CD14-positive monocyte (primary cell): ENCODE data around the gene OR51B4. TPM values are rescaled to one million over a fixed set of nuclear protein-coding genes. Genes with fewer than 3 reads are reported as not detected.

Experiments
- DNase-seq, 3 donors: peaks; one replicate each; pipeline ENCODE4 v3.0.0-alpha.2; 2011 to 2022
- H2AFZ ChIP-seq: 2 replicates; pipeline ENCODE4 v1.6.0; 2012; ENCODE audit warnings: mild to moderate bottlenecking, low read depth, low read length, inconsistent platforms; ENCODE audit not compliant: insufficient read depth, poor library complexity, severe bottlenecking
- H3K27ac ChIP-seq, 2 donors: 1 replicate in 1 of 2; 2 replicates in 1 of 2; pipeline ENCODE4 v1.5.1; 2012 to 2013; ENCODE audit warnings: low read length in 2 of 2, control low read depth in 1 of 2, inconsistent platforms in 1 of 2, low read depth in 1 of 2, mild to moderate bottlenecking in 1 of 2
- H3K27me3 ChIP-seq, 2 donors: one replicate each; pipeline versions ENCODE4 v1.6.0 to v1.6.1; 2011 to 2013; ENCODE audit warnings: low read length in 2 of 2; ENCODE audit not compliant: control insufficient read depth in 2 of 2, insufficient read depth in 2 of 2
- H3K36me3 ChIP-seq, 2 donors: replicated peaks in 1 of 2; 1 replicate in 1 of 2; 2 replicates in 1 of 2; pipeline versions ENCODE4 v1.5.1 to v1.6.1; 2012 to 2013; ENCODE audit warnings: low read length in 2 of 2, control low read depth in 1 of 2, inconsistent platforms in 1 of 2, mild to moderate bottlenecking in 1 of 2; ENCODE audit not compliant: insufficient read depth in 2 of 2, control insufficient read depth in 1 of 2
- H3K4me1 ChIP-seq, 2 donors: 1 replicate in 1 of 2; 2 replicates in 1 of 2; pipeline versions ENCODE4 v1.5.1 to v1.6.1; 2012 to 2013; ENCODE audit warnings: low read length in 2 of 2, control low read depth in 1 of 2, inconsistent platforms in 1 of 2, mild to moderate bottlenecking in 1 of 2, moderate library complexity in 1 of 2; ENCODE audit not compliant: insufficient read depth in 2 of 2, control insufficient read depth in 1 of 2
- H3K4me2 ChIP-seq: replicated peaks from 2 replicates; pipeline ENCODE3; 2012; ENCODE audit warnings: low read length, moderate library complexity, mild to moderate bottlenecking; ENCODE audit not compliant: poor library complexity, severe bottlenecking; ENCODE audit errors: extremely low read depth
- H3K4me3 ChIP-seq, 3 experiments: fragments of 200-600 bp in 1 of 3; sonication (generic) in 1 of 3; replicated peaks in 1 of 3; 1 replicate in 2 of 3; 2 replicates in 1 of 3; pipeline ENCODE4 v1.5.1; 2011 to 2013; ENCODE audit warnings: low read length in 3 of 3, mild to moderate bottlenecking in 3 of 3, control low read depth in 2 of 3, low read depth in 2 of 3, inconsistent platforms in 1 of 3, moderate library complexity in 1 of 3
- H3K79me2 ChIP-seq: 2 replicates; pipeline ENCODE4 v1.6.0; 2012; ENCODE audit warnings: mild to moderate bottlenecking, control low read depth, inconsistent platforms, low read length, moderate library complexity; ENCODE audit not compliant: insufficient read depth
- H3K9ac ChIP-seq: 2 replicates; pipeline ENCODE4 v1.6.0; 2017; ENCODE audit warnings: low read length, mild to moderate bottlenecking; ENCODE audit not compliant: insufficient read depth, poor library complexity, severe bottlenecking
- H3K9me3 ChIP-seq, 2 donors: replicated peaks in 1 of 2; 1 replicate in 1 of 2; 2 replicates in 1 of 2; pipeline versions ENCODE4 v1.5.1 to v1.6.1; 2012 to 2013; ENCODE audit warnings: low read length in 2 of 2, control low read depth in 1 of 2; ENCODE audit not compliant: control insufficient read depth in 1 of 2, insufficient read depth in 1 of 2
- H4K20me1 ChIP-seq: 2 replicates; pipeline ENCODE4 v1.6.0; 2012; ENCODE audit warnings: mild to moderate bottlenecking, low read length, control low read depth, moderate library complexity; ENCODE audit not compliant: insufficient read depth
- H3K27ac Mint-ChIP-seq, 7 donors: one replicate each; pipeline ENCODE4 v1.8.0; 2020; ENCODE audit warnings: mild to moderate bottlenecking in 7 of 7, mixed read lengths in 7 of 7, moderate library complexity in 6 of 7, inconsistent platforms in 2 of 7
- H3K27me3 Mint-ChIP-seq, 3 donors: one replicate each; pipeline ENCODE4 v1.8.0; 2021 to 2022; ENCODE audit warnings: low read depth in 3 of 3, mild to moderate bottlenecking in 3 of 3, mixed read lengths in 3 of 3, moderate library complexity in 3 of 3, inconsistent platforms in 1 of 3
- H3K36me3 Mint-ChIP-seq, 2 donors: one replicate each; pipeline ENCODE4 v1.8.0; 2020; ENCODE audit warnings: mixed read lengths in 2 of 2, inconsistent platforms in 1 of 2, mild to moderate bottlenecking in 1 of 2
- H3K4me1 Mint-ChIP-seq: one replicate; pipeline ENCODE4 v1.8.0; 2020; ENCODE audit warnings: mild to moderate bottlenecking, mixed read lengths
- H3K4me3 Mint-ChIP-seq, 2 donors: one replicate each; pipeline ENCODE4 v1.8.0; 2020; ENCODE audit warnings: mild to moderate bottlenecking in 2 of 2, mixed read lengths in 2 of 2, moderate library complexity in 1 of 2
- H3K9me3 Mint-ChIP-seq, 7 donors: one replicate each; pipeline ENCODE4 v1.8.0; 2020 to 2022; ENCODE audit warnings: mixed read lengths in 7 of 7, mild to moderate bottlenecking in 6 of 7, moderate library complexity in 6 of 7, inconsistent platforms in 2 of 7
- CTCF ChIP-seq: fragments of 200-600 bp; IDR thresholded peaks from one replicate; pipeline ENCODE4 v1.8.0; 2022; ENCODE audit warnings: antibody characterized with exemption, mild to moderate bottlenecking
- WGBS: methylation state at CpG from one replicate; pipeline ENCODE4 v1.1.5; 2013; ENCODE audit warnings: missing lambda C conversion rate; ENCODE audit not compliant: insufficient coverage; 5-methylcytosine and 5-hydroxymethylcytosine counted together
- intact Hi-C, 2 donors: fragments of 100-400 bp; cut with micrococcal nuclease; formaldehyde crosslinking; loops; one replicate each; pipeline versions ENCODE4 v1.15.0 to v1.15.1; 2023
- polyA plus RNA-seq, 3 donors: library from polyadenylated mRNA; depleted of rRNA in 1 of 3; unstranded in 2 of 3; stranded (reverse) in 1 of 3; fragments of 300-500 nt in 2 of 3; fragments of >200 nt in 1 of 3; fragmentation: Illumina TruSeq in 2 of 3; gene quantifications; 1 replicate in 2 of 3; 2 replicates in 1 of 3; pipeline ENCODE4 v1.2.3, GENCODE V29; 2012 to 2021

OR51B4 gene
- polyA plus RNA-seq, 3 donors, result not detected

- H3K4me3 Mint-ChIP-seq, result no peak overlapping the region
- H3K27ac Mint-ChIP-seq, result no peak overlapping the region
- no peak for TF ChIP-seq CTCF
- intact Hi-C loops, result no loop called here
- WGBS, result 100% methylated on average over 1 of the region's 4 CpGs
- H3K27me3 Mint-ChIP-seq, result no peaks in the 10 kb centered on the region
- Histone ChIP-seq H3K79me2 (no peaks in the 10 kb centered on the region), H3K4me2 (no peak overlapping the region), H2AFZ (no peak overlapping the region), H3K9me3 (no peaks in the 10 kb centered on the region), H3K9ac (no peak overlapping the region), H3K4me3 (no peak overlapping the region), H3K4me1 (no peaks in the 10 kb centered on the region), H3K36me3 (no peaks in the 10 kb centered on the region), H3K27ac (no peak overlapping the region), H4K20me1 (no peaks in the 10 kb centered on the region), H3K27me3 (no peaks in the 10 kb centered on the region)
- no peaks in the 10 kb centered on the region for H3K4me1 Mint-ChIP-seq
- DNase-seq, result no peak
- H3K36me3 Mint-ChIP-seq, result no peaks in the 10 kb centered on the region
- peaks cover 0 to 2% (median 0%) of the 10 kb centered on the region in 7 donors for H3K9me3 Mint-ChIP-seq
Observed at GRCh38 chr11:5272395-5273017, 29.2 kb downstream of the OR51B4 start.

- Histone ChIP-seq H3K9ac (no peak within 1 kb of the TSS), H3K9me3 (no peaks in the 10 kb centered on the region), H3K36me3 (no peaks in the 10 kb centered on the region), H3K79me2 (no peaks in the 10 kb centered on the region), H3K4me2 (no peak within 1 kb of the TSS), H3K27me3 (no peaks in the 10 kb centered on the region), H3K27ac (no peak within 1 kb of the TSS), H4K20me1 (no peaks in the 10 kb centered on the region), H3K4me1 (no peaks in the 10 kb centered on the region), H2AFZ (no peak within 1 kb of the TSS), H3K4me3 (no peak within 1 kb of the TSS)
- no peaks in the 10 kb centered on the region for H3K36me3 Mint-ChIP-seq
- H3K27ac Mint-ChIP-seq, result no peak within 1 kb of the TSS
- no peak for TF ChIP-seq CTCF
- no peak within 1 kb of the TSS for H3K4me3 Mint-ChIP-seq
- intact Hi-C loops, result no loop called here
- 93% methylated on average over 3 of the region's 4 CpGs for whole genome bisulfite sequencing
- DNase-seq, result no peak
- peaks cover 0 to 2% (median 0%) of the 10 kb centered on the region in 7 donors for H3K9me3 Mint-ChIP-seq
- H3K4me1 Mint-ChIP-seq, result no peaks in the 10 kb centered on the region
- H3K27me3 Mint-ChIP-seq, result no peaks in the 10 kb centered on the region
Observed at GRCh38 chr11:5269715-5270147, 32.0 kb downstream of the OR51B4 start, which contains the start of gene HBE1. HBE1 (minus strand) TSS chr11:5269945; CDS start chr11:5269890, 55 bp downstream.
